Mesendoderm (in vitro differentiated cells): ENCODE results near the gene TMF1.

Source experiments
- DNase-seq: peaks from one replicate; pipeline ENCODE4 v3.0.0; 2013
- H2AK5ac ChIP-seq: 2 replicates; pipeline ENCODE4 v1.6.1; 2013; ENCODE audit warnings: low read length, inconsistent platforms
- H2BK120ac ChIP-seq: 2 replicates; pipeline ENCODE4 v1.6.1; 2013; ENCODE audit warnings: low read depth, mild to moderate bottlenecking, low read length, moderate library complexity, mixed read lengths
- H2BK15ac ChIP-seq: replicated peaks from 2 replicates; pipeline ENCODE4 v1.6.1; 2013; ENCODE audit warnings: low read depth, mild to moderate bottlenecking, moderate library complexity
- H2BK5ac ChIP-seq: 2 replicates; pipeline ENCODE4 v1.6.1; 2013; ENCODE audit warnings: low read length, inconsistent platforms
- H3K18ac ChIP-seq: 2 replicates; pipeline ENCODE4 v1.6.1; 2013; ENCODE audit warnings: mild to moderate bottlenecking, low read length, mixed read lengths
- H3K23ac ChIP-seq: one replicate; pipeline ENCODE4 v1.6.1; 2013; ENCODE audit warnings: low read length
- H3K27ac ChIP-seq: 2 replicates; pipeline ENCODE4 v1.5.1; 2013; ENCODE audit warnings: low read depth, mild to moderate bottlenecking, inconsistent platforms, low read length, moderate library complexity
- H3K27me3 ChIP-seq: 2 replicates; pipeline ENCODE4 v1.6.1; 2013; ENCODE audit warnings: low read length, control low read depth, mild to moderate bottlenecking, inconsistent platforms; ENCODE audit not compliant: insufficient read depth, poor library complexity
- H3K36me3 ChIP-seq: 2 replicates; pipeline ENCODE4 v1.6.1; 2013; ENCODE audit warnings: low read length, inconsistent platforms; ENCODE audit not compliant: control insufficient read depth, insufficient read depth
- H3K4ac ChIP-seq: one replicate; pipeline ENCODE4 v1.6.1; 2013; ENCODE audit warnings: low read depth, mild to moderate bottlenecking, low read length, moderate library complexity
- H3K4me1 ChIP-seq: 2 replicates; pipeline ENCODE4 v1.6.1; 2013; ENCODE audit warnings: low read depth, low read length, inconsistent platforms; ENCODE audit not compliant: control insufficient read depth
- H3K4me2 ChIP-seq: 2 replicates; pipeline ENCODE4 v1.6.1; 2013; ENCODE audit warnings: low read length
- H3K4me3 ChIP-seq: 2 replicates; pipeline ENCODE4 v1.5.1; 2013; ENCODE audit warnings: mild to moderate bottlenecking, low read length
- H3K56ac ChIP-seq: one replicate; pipeline ENCODE4 v1.6.1; 2013; ENCODE audit warnings: low read length
- H3K79me1 ChIP-seq: 2 replicates; pipeline ENCODE4 v1.6.1; 2013; ENCODE audit warnings: low read length, inconsistent platforms
- H3K79me2 ChIP-seq: 2 replicates; pipeline ENCODE4 v1.6.1; 2013; ENCODE audit warnings: mild to moderate bottlenecking, low read length; ENCODE audit not compliant: control insufficient read depth, insufficient read depth
- H3K9ac ChIP-seq: 2 replicates; pipeline ENCODE4 v1.6.1; 2013; ENCODE audit warnings: low read length, inconsistent platforms
- H4K5ac ChIP-seq: one replicate; pipeline ENCODE4 v1.6.1; 2013; ENCODE audit warnings: low read length
- H4K8ac ChIP-seq: one replicate; pipeline ENCODE4 v1.6.1; 2013; ENCODE audit warnings: low read depth, mild to moderate bottlenecking, control low read depth, low read length, moderate library complexity
- WGBS: extraction: QIAGEN DNeasy Blood & Tissue Kit; methylation state at CpG from one replicate; pipeline ENCODE4 v1.1.7; 2013; ENCODE audit warnings: low lambda C conversion rate, missing lambda C conversion rate; ENCODE audit not compliant: insufficient coverage; ENCODE audit errors: extremely low coverage; 5-methylcytosine and 5-hydroxymethylcytosine counted together

The TMF1 gene

DNA sequence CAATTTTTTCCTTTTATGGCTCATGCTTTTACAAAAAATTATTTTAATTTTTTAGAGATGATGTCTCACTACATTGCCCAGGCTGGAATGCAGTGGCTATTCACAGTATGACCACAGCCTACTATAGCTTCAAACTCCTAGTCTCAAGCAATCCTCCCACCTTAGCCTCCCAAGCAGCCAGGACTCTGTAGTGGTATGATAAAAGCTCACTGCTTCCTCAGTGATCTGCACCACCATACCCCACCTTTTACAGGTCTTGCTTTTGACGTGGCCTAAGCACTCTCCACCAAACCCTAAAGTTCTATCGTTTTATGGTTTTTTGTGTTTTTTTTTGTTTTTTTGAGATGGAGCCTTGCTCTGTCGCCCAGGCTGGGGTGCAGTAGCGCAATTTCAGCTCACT lies 14.0 kb upstream of the TMF1 start:
- Histone ChIP-seq H3K79me1 (no peaks in the 10 kb centered on the region), H4K8ac (no peak overlapping the region), H3K56ac (no peak overlapping the region), H3K23ac (no peak overlapping the region), H2BK15ac (no peak overlapping the region), H3K79me2 (no peaks in the 10 kb centered on the region), H3K9ac (no peak overlapping the region), H3K27me3 (no peaks in the 10 kb centered on the region), H4K5ac (no peak overlapping the region), H3K36me3 (no peaks in the 10 kb centered on the region), H2BK120ac (no peak overlapping the region), H3K4me1 (no peaks in the 10 kb centered on the region), H3K18ac (no peak overlapping the region), H3K4me2 (no peak overlapping the region), H3K27ac (no peak overlapping the region), H2AK5ac (no peak overlapping the region), H3K4ac (no peak overlapping the region), H2BK5ac (no peak overlapping the region), H3K4me3 (no peak overlapping the region)
- WGBS, result no CpG with 5 or more reads among the region's 4 CpGs
- no peak for DNase-seq

GRCh38 chr3:69065318-69065964 lies 13.3 kb upstream of the TMF1 start:
- H3K23ac ChIP-seq, result no peak overlapping the region
- H3K79me2 ChIP-seq, result no peaks in the 10 kb centered on the region
- no peaks in the 10 kb centered on the region for H3K4me1 ChIP-seq
- no peak overlapping the region for H3K4ac ChIP-seq
- no peaks in the 10 kb centered on the region for H3K27me3 ChIP-seq
- H4K8ac ChIP-seq, result no peak overlapping the region
- H4K5ac ChIP-seq, result no peak overlapping the region
- no peak overlapping the region for H3K4me3 ChIP-seq
- no peak overlapping the region for H3K27ac ChIP-seq
- no peak overlapping the region for H2BK15ac ChIP-seq
- no peaks in the 10 kb centered on the region for H3K36me3 ChIP-seq
- no peak overlapping the region for H3K56ac ChIP-seq
- no peak overlapping the region for H3K18ac ChIP-seq
- no peak overlapping the region for H3K9ac ChIP-seq
- no CpG with 5 or more reads among the region's 6 CpGs for WGBS
- no peak overlapping the region for H2BK5ac ChIP-seq
- no peak for DNase-seq
- H3K4me2 ChIP-seq, result no peak overlapping the region
- no peak overlapping the region for H2AK5ac ChIP-seq
- H3K79me1 ChIP-seq, result no peaks in the 10 kb centered on the region
- no peak overlapping the region for H2BK120ac ChIP-seq

DNA sequence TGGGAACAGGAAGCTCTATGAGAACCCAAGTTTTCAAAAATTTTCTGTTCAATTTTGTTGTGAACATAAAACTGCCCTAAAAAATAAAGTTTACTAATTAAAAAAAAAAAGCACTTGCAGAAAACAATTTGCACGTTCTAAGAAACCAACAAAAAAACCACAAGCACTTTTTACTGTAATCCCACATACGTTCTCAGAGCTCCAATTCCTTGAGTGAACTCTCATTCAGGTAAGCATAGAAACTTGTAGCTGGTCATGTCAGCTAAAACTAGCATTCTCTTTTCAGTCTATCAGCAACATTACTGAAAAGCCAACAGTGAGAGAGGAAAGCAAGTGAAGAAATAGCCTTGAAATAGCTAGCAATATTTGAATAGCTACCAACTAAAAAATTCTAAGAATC lies 11.5 kb upstream of the TMF1 start:
- H3K4me2 ChIP-seq, result no peak overlapping the region
- no peak overlapping the region for H2BK120ac ChIP-seq
- WGBS, result no CpG with 5 or more reads among the region's 2 CpGs
- H3K56ac ChIP-seq, result no peak overlapping the region
- H3K4me3 ChIP-seq, result no peak overlapping the region
- H3K27ac ChIP-seq, result no peak overlapping the region
- H2BK15ac ChIP-seq, result no peak overlapping the region
- H3K79me1 ChIP-seq, result no peaks in the 10 kb centered on the region
- no peak overlapping the region for H3K23ac ChIP-seq
- no peak overlapping the region for H3K18ac ChIP-seq
- no peak overlapping the region for H4K8ac ChIP-seq
- no peaks in the 10 kb centered on the region for H3K79me2 ChIP-seq
- no peak for DNase-seq
- no peaks in the 10 kb centered on the region for H3K4me1 ChIP-seq
- H2AK5ac ChIP-seq, result no peak overlapping the region
- H3K27me3 ChIP-seq, result no peaks in the 10 kb centered on the region
- peaks cover 2% of the 10 kb centered on the region for H3K36me3 ChIP-seq
- no peak overlapping the region for H3K4ac ChIP-seq
- no peak overlapping the region for H4K5ac ChIP-seq
- no peak overlapping the region for H2BK5ac ChIP-seq
- no peak overlapping the region for H3K9ac ChIP-seq

DNA sequence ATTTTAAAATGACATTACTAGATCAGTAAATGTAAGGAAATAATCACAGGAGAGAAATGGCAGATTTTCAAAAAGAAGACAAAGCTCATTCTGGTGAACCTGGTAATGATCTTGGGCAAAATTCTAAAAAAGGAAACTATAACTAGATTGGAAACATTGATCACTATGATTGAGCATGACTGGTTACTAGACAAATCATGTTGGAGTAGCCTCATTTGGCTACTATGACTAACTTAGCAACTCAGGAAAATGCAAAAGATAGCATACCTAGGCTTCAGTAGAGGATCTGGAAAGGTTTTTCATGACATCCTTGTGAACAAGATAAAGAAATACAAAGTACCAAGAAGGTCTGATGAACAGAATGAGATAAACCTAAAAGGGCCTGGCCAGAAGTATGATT lies 7.6 kb upstream of the TMF1 start:
- Histone ChIP-seq H3K56ac (no peak overlapping the region), H3K4me3 (no peak overlapping the region), H2AK5ac (no peak overlapping the region), H3K9ac (no peak overlapping the region), H3K36me3 (peaks cover 4% of the 10 kb centered on the region), H3K79me1 (no peaks in the 10 kb centered on the region), H3K23ac (no peak overlapping the region), H3K4me2 (no peak overlapping the region), H3K27ac (no peak overlapping the region), H2BK5ac (no peak overlapping the region), H2BK120ac (no peak overlapping the region), H3K4me1 (no peaks in the 10 kb centered on the region), H3K18ac (no peak overlapping the region), H2BK15ac (no peak overlapping the region), H4K5ac (no peak overlapping the region), H3K79me2 (no peaks in the 10 kb centered on the region), H3K27me3 (no peaks in the 10 kb centered on the region), H4K8ac (no peak overlapping the region), H3K4ac (no peak overlapping the region)
- DNase-seq, result no peak

GRCh38 chr3:69058947-69059224 lies 6.8 kb upstream of the TMF1 start:
- no peak for DNase-seq
- H3K23ac ChIP-seq, result no peak overlapping the region
- no peak overlapping the region for H2AK5ac ChIP-seq
- H4K5ac ChIP-seq, result no peak overlapping the region
- no peak overlapping the region for H3K9ac ChIP-seq
- no peaks in the 10 kb centered on the region for H3K79me1 ChIP-seq
- H4K8ac ChIP-seq, result no peak overlapping the region
- no peak overlapping the region for H3K4ac ChIP-seq
- H3K79me2 ChIP-seq, result no peaks in the 10 kb centered on the region
- no peak overlapping the region for H3K56ac ChIP-seq
- no peak overlapping the region for H3K18ac ChIP-seq
- H3K27ac ChIP-seq, result no peak overlapping the region
- H3K36me3 ChIP-seq, result peaks cover 4% of the 10 kb centered on the region
- no peak overlapping the region for H2BK5ac ChIP-seq
- no peak overlapping the region for H2BK120ac ChIP-seq
- no CpG with 5 or more reads among the region's 2 CpGs for WGBS
- H3K27me3 ChIP-seq, result no peaks in the 10 kb centered on the region
- no peak overlapping the region for H2BK15ac ChIP-seq
- H3K4me1 ChIP-seq, result no peaks in the 10 kb centered on the region
- no peak overlapping the region for H3K4me3 ChIP-seq
- no peak overlapping the region for H3K4me2 ChIP-seq

DNA sequence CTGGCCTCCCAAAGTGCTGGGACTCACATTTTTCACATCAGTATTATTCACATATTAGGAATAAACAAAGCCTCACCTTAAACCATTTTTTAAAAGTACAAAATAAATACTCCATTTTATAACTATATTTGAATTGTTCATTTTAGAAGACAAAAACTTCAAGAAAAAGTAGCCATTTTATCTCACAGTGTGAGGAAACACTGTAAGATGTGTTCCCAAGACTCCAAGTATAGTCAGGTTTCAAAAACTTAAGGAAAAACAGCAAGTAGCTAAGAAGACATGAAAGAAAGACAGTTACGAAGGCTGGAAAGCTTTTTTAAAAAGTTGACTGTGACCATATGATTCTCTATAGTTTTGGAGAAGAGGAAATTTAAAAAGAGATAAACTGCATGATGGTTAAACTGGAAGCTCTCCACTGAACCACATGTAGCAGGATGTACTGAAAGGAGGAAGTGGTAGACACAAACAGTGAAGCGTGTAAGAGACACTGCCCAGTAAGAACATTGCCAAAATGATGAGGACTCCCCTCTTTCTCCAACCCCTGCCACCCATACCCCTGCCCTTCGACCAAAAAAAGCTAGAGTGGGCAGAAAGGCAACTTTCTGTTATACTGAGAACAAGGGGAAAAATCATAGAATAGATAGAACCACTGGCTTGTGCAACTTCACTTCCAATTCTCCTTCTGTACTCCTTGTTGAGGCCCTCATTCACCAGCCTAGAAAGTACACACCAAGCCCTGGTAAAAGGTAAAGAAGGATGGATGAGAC lies 6.2 kb upstream of the TMF1 start:
- Histone ChIP-seq H4K8ac (no peak overlapping the region), H3K4me3 (no peak overlapping the region), H3K4me1 (no peaks in the 10 kb centered on the region), H3K23ac (no peak overlapping the region), H2BK5ac (no peak overlapping the region), H2AK5ac (no peak overlapping the region), H3K9ac (no peak overlapping the region), H3K56ac (no peak overlapping the region), H2BK120ac (no peak overlapping the region), H3K79me2 (no peaks in the 10 kb centered on the region), H3K79me1 (no peaks in the 10 kb centered on the region), H3K27me3 (no peaks in the 10 kb centered on the region), H3K18ac (no peak overlapping the region), H3K4ac (no peak overlapping the region), H3K4me2 (no peak overlapping the region), H4K5ac (no peak overlapping the region), H3K36me3 (peaks cover 4% of the 10 kb centered on the region), H2BK15ac (no peak overlapping the region), H3K27ac (no peak overlapping the region)
- no peak for DNase-seq
- WGBS, result no CpG with 5 or more reads among the region's 3 CpGs
